Stimulated activated CD4-positive, alpha-beta T cell treated with anti-CD3 and anti-CD28 coated beads, Interleukin-2, amount 100 ng/mL, for 24 hours (primary cell): ENCODE results near the gene TESMIN.

Experiments
- DNase-seq, 2 donors: peaks; one replicate each; pipeline ENCODE4 v3.0.0-alpha.2; 2020

The TESMIN gene

DNA sequence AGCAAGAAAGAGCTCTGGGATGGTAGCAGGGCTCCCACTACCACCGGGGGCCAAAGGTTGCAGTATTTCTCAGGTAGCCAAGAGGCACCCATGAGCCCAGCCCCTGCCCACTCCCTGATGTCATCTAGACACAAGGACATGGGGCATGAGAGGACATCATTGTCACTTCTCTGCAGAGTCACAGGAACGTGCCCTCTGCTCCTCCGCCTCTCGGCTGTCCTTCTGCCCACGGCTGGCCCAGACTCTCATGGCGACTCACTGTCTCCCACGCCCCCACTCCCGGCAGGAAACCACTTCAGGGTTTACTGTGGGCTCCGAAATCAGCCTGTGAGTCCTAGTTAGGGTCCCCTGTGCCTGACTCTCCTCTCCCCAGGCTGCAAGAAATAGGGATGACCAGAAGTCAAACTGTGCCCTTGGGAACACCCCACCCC lies 68.8 kb downstream of the TESMIN start:
- peak in 1 of 2 donors; percentile 10 for DNase-seq

DNA sequence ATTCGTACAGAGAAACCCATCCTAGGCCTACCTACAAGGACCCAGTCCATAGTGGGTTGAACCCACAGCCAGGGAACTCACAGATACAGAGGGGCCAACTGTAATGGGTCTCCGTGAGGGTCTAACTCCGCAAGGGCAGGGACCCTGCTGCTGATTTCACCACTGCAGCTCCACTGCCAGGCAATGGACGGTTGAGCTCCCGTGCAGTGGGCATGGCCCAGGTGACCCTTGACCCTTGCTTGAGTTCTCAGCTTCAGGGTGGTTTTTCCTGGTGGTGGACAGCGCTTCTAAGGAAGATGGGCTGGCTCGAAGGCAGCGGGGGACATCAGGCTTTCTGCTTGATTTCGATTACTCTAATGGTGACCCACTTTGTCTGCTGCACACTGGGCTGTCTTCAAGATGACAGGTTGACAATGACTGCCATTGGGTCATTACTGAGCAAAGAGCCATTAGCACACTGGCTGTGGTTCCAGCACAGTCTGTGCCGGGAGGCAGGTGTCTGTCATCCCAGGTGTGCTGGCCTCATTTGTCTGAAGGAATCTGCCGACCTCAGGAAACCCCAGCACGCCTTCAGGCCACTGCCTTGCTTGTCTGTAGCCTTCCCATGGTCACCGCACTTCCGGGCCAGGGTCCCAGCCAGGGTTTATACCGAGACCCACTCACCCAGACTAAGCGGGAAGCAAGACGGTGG lies 70.6 kb downstream of the TESMIN start:
- DNase-seq, result no peak

DNA sequence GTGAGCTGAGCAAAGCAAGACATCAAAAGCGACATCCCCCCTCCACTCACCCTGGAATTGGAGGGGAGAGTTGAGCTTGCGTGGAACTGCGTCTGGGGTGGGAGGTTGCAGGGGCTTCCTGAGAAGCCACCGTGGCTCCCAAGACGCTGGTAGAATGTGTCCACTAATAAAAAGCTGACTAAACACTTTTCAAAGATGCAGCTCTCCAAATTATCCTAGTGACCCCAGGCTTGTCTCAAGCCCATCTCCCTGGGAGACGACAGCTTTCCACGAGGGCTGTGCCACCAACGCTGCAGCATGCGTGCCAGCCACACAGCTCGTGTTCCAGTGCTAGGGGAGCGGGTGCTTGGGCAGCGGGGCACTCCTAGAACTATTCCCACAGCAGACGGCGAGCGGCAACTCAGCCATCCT lies 73.3 kb downstream of the TESMIN start:
- DNase-seq, result no peak

DNA sequence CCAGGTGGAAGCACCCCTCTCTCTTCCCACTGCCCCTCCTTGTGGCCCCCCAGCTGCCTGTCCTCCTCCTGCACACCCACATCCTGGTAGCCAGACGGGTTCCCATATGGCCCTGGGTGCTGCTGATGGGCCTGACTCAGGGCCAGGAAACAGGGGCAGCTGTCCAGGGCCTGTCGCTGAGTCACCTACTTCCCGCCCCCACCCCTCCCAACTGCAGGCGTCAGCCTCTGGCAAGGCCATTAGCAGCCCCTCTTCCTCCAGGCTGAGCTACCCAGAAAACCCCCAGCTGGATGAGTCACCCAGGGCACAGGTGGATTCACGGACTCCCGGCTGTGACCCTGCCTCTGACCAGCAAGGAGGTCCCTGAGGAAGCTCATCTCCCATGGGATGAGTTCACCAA lies 73.9 kb downstream of the TESMIN start:
- no peak for DNase-seq

DNA sequence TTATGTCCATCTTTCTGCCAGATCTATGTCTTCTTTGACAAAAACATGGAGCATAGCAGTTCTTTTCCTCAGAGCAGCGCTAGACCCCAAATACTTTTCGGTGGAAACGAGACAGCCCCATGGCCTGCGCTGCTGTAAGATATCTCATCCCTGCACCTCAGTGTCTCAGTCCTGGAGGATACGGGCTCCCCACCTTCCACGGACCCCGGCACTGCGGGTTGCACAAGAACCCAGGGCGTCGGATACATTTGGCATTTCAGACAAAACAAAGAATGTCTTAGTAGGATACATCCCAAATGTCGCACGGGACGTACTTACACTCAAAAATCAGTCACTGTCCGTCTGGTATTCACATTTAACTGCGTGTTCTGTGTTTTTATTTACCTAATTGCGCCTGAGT lies 76.9 kb downstream of the TESMIN start:
- no peak for DNase-seq

DNA sequence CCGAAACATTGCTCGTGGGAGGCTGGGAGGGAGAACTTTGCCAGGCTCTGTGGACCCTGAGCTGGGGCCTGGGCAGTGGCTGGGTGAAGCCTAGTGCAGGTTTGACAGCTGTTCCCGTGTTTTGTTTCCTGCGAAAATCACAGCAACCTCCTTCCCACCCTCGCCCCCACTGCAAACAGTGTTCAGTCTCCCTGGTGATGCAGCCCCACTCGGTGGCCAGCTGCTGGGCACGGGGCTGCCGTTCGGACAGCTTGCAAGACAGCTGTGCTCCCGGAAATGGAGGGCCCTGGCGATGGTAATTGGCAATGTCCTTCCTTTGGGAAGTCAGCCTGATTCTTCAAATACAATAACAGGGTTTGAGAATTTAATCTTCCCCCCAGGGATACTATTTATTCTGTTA lies 77.3 kb downstream of the TESMIN start:
- DNase-seq, result no peak

DNA sequence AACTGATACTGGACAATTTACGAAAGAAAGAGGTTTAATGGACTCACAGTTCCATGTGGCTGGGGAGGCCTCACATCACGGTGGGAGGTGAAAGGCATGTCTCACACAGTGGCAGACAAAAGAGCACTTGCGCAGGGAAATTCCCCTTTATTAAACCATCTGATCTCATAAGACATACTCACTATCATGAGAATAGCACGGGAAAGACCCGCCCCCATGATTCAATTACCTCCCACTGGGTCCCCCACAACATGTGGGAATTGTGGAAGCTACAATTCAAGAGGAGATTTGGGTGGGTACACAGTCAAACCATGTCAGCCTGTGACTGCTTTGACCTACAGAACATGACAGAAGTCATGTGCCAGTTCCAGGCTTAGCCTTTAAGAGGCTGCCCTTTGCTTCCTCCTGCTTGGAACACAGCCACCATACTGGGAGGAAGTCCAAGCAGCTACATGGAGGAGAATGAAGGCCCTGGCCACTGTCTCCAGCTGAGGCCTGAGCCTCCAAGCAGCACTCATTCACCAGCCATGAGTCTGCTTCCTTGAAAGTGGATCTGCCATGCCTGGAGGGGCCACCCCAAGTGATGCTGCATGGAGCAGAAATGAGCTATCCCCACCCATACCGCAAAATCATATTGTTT lies 77.9 kb downstream of the TESMIN start:
- no peak for DNase-seq

DNA sequence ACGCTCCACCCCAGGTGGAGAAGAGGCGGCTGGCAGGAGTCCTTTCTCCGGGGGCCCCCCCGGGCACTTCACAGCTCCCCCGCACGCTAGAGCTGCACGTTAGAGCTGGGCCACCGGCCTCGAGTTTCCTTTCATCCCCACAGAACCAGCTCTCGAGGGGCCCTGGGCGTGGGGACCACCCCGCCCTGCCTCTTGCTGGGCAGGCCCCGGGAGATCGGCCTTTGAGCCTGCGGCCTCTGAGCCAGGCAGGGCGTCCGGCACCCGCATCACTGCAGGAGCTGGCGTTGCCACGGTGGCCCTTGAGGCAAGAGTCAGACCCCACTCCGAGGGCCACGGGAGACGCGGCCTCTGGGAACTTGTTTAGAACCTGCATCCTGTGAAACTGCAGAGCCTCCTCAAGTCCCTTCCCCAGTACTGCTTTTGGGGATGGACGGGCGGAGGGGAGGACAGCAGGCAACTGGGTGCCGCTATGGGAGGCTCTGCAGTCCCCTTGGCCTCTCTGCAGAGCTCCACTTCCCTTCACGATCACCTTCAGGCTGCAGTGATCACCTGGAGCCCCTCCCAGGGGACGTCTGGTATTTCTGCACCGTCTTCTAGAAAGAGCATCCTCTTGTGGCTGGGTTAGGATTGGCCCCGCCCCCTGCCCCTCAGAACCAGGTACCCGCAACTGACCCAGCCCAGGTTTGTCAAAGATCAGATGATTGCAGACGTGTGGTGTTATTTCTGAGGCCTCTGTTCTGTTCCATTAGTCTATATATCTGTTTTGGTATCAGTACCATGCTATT lies 80.9 kb downstream of the TESMIN start:
- no peak for DNase-seq

DNA sequence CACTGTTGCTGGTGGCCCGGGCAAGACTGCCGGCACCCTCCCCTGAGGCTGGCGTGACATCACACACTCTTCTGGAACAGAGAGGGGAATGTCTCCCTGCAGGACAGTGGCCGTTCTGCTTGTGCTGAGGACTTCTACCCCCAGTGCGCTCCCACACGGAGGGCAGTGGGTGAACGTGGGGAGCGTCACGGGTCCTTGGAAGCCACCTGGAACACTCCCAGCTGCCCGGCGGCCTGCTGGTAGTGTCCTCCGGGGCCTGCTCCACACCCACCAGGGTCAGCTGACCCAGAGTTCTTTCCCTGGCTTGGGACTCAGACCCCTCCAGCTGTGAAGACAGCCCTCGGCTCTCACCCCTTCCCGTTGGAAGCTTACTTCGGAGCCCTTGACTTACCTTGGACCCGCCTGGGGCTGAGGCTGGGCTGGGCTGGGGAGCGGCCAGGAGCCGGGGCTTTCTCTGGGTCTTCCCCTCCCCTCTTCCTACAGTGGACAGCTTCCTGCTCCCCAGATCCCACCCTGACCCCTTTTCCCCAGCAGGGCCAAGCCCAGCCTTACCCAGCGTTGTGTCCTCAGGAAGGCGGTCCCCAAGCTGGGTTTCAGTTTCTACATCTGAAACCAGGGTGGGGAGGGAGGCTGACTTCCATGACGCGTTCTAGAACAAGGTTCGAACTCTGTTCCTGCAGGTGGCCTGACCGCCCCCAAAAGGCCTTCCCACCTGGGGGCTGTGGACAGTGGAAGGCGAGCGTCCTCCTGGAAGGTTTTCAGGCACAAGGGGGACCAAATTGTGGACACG lies 81.8 kb downstream of the TESMIN start:
- no peak for DNase-seq

DNA sequence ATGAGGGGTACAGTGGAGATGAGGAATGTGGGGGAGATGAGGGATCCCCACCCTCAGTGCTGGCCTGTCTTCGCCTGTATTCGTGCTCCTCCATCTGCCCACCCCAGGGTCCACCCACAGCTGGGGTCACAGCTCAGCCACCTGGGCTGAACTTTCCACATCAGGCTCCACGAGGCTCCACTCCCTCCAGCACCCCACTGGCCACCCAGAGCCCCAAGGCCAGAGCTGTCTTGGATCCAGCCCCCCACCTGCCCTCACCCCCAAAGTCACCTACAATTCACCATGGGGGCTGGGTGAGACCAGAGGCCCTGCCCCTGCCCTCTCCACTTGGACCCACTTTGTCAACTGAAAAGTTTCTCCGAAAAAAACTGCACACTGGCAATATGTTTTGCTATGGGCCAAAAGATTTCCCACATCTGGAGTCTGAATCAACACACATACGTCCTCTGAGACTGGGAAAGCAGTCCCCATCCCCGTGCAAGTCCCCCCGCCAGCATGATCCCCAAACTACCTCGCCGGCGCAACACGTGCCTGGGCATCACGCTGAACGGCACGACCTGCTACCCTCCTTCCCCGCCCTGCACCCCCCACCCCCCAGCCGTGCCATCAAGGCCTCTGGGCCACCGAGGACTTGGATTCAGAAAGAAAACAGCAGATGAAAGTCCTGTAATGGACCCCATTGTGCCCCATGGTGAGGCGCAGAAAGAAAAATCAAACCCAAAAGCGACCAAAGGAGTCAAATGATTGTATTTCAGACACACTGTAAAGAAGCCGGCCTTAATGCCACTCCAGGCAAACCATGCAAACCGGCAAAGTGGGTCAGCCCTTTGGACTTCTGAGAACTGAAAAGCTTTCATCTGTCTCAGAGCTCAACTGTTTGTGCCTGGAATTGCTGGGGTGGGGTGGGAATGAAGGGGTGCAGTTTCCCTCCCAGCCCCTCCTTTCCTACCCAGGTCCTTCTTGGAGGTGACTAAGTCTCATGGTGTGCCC lies 83.5 kb downstream of the TESMIN start:
- no peak for DNase-seq

DNA sequence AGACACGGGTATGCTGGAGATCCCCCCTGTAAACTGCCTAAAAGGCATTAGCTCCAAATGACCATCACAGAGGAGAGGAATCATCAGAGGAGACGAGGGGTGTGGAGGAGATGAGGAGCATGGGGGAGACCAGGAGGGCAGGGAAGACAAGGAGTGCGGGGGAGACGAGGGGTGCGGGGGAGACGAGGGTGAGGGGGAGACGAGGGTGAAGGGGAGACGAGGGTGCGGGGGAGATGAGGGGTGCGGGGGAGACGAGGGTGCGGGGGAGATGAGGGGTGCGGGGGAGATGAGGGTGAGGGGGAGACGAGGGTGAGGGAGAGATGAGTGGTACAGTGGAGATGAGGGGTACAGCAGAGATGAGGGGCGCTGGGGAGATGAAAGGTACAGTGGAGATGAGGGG lies 84.5 kb downstream of the TESMIN start:
- DNase-seq, result no peak

DNA sequence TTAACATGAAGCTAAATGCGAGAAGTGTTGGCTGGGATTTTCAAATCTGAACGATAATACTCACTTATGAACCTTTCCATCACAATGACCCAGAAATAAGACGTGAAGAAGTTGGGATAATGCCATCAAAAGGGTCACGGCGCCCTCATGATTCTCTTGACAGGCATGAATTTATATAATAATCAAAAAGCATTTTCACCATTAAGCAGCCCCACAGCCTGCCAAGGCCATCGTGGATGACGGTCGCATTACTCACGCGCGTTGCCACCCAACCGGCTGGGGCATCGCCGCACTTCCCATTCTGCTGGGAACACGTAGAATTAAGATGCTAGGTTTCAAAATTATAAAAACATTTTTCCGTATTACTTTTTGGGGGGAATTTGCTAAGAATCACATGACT lies 85.9 kb downstream of the TESMIN start:
- no peak for DNase-seq

DNA sequence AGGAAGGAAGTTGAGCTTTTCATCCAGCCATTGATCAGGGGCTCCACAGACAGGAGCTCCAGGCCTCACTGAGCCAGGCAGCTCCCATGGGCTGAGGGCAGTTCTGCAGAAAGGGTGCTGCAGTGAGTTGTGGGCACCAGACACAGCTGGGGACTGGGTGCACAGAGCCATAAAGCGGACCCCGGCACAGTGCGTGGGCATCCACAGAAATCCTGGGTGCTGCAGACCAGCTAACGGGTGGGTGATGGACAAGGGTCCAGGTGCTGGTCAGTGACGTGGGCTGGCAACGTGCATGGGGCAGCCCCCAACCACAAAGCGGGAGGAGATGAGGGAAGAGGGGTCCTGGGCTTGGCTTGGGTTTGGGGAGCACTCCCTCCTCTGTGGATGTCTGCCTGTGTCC lies 86.4 kb downstream of the TESMIN start:
- no peak for DNase-seq

DNA sequence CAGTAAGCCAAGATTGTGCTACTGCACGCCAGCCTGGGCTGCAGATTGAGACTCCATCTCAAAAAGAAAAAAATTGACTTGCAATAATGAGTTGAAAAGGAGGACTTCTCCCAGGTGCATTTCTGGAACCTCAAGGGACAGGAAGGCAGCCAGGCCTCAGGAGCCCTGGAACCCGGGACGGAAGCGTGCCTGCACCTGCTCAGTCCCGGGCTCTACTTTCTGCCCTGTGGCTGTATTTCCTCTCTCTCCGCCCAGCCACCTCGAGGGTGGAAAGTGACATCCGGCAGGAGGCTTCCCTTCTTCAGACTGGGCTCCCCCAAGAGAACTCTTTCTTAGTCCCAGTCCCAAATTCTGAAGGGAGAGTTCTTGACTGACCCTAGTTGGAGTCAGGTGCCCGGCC lies 87.2 kb downstream of the TESMIN start:
- no peak for DNase-seq

DNA sequence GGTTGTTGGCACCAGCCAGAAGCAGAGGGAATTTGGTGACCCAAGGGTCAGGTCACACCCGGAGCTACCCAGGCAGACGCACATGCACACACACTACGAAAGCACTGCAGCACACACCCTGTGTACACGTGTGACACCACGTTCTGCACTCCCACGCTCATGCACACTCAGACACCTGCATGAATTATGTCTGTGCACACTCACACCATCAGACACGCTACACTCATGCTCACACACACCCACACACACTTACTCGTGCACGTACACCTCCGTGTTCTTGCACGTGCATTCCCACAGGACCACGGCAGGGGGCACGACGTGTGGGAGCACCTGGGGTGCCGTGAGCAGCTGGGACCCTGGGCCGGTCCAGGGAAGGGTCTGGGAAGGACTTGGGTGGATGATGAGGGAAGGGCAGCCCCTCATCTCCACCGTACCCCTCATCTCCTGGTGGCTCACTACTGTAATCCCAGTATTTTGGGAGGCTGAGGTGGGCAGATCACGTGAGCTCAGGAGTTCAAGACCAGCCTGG lies 87.8 kb downstream of the TESMIN start:
- no peak for DNase-seq

DNA sequence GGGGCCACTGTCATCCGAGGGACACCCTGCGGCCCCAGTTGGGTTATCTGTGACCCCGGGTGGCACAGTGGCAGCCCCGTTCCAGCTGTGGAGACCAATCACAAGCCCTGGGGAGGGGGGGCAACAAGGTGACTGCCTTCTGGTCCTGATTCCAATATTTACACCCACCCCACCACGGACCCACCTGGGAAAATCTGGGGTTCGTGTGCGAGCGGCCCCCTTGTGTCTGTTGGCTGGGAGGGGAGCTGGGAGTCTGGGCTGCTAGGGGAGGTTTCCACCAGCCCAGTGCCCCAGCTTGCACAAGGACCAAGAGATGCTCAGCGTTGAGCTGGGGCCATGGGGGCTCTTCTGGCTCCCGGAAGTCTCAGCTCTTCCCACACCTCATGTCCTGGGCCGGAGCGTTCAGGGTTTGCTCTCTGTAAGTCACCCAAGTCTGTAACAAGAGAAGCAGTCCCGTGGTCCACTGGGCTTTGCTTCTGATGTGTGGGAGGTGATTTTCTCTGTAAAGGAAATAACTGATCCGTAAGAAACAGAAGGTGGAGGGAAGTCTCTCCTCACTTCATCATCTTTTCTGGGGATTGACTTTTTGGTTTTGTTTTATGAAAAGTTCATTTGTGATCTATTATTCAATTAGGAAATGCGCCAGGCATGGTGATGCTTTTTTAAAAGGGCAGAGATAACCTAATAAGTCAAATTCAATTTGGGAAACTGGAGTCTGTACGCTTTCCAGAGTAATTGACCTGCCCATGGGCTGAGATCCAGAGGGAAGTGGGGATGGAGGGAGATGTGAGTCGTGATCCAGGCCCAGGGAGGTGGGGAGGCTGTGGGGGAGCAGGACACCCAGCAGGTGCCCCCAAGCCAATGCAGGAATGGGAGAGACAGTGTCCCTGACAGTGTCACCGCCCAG lies 89.4 kb downstream of the TESMIN start:
- no peak for DNase-seq

DNA sequence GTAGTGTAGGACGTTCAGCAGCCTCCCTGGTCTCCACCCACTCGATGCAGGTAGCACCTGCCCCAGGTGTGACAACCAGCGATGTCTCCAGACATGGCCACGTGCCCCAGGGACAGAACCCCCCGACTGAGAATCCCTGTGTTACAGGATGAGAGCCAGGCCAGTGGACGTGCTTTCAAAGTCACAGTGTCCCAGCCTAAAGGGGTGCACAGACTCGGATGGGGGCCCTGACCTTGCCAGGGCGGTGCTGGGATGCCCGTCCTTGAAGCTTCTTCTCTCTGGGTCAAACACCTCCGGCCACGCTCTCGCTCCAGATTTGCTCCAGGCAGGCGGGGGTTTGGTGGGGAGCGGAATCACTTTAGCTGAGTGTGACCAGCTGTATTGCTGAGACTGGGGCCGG lies 90.3 kb downstream of the TESMIN start:
- no peak for DNase-seq

DNA sequence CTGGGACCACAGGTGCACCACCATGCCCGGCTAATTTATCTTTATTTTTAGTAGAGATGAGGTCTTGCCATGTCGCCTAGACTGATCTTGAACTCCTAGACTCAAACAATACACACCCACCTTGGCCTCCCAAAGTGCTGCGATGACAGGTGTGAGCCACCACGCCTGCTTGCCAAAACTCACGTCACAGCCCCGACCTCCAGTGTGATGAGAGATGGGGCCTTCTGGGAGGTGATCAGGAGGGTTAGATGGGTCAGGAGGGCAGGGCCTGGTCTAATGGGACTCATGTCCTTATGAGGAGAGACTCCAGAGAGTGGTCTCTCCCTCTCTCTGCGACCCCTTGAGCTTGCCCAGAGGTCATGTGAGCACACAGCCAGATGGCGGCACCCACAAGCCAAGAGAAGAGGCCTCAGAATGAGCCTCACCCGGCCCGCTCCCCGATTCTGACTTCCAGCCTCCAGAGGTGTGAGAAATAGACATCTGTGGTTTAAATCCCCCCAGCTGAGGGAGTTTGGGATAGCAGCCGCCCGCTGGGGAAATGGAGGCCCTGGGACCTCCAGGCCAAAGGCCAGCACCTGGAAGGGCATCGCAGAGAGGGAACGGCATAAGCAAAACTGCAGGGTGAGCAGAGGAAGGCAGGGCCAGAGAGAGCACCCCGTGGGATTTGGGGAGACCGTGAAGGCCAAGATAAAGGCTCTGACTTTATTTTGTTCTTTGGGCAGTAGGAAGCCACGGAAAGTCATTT lies 91.1 kb downstream of the TESMIN start:
- DNase-seq, result no peak

DNA sequence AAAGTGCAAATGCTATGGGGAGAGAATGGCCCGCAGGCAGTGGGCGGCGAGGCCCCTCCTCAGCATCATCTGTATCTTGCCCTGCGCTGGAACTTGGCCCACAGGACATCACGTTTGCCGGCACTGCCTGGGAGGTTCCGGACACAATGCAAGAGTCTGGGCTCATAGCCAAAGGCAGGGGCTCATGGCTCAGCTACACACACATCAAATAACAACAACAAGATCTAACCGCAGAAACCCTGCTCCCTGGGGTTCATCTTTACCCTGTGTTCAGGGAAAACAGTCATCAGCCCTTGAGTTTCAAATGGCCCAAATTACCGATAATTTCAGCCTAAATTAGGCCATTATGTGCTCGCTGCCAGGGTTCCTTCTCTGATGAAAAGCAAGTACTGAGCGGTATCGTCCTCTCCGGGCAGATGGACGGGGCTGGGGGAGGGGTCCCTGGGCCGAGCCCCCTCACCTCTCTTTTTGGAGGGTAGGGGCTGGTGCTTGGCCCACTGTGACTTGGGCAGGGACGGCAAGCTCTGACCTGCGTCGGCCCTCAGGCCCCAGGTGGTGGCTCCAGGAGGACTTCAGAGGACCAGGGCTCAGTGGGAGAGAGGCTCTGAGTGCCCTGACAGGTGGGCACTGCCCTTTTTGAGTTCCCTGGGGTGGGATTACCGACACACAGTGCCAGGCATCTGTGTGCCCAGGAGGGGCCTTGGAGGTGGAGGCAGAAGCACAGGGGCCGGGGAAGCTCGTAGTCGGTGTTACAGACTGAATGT lies 92.0 kb downstream of the TESMIN start:
- DNase-seq, result no peak
